DOHH2 (cell line): Measurements from ENCODE around the gene CAND1.

Source experiments
- CTCF ChIP-seq: fragments of 200-600 bp; sonication (generic); IDR thresholded peaks from one replicate; pipeline ENCODE4 v1.5.1; 2014; ENCODE audit warnings: antibody characterized with exemption, mild to moderate bottlenecking, low read depth, low read length; ENCODE audit not compliant: poor library complexity, severe bottlenecking
- EZH2phosphoT487 ChIP-seq: fragments of 200-600 bp; sonication (generic); IDR thresholded peaks from 2 replicates; pipeline ENCODE4 v1.6.1; 2017; ENCODE audit warnings: borderline replicate concordance, mild to moderate bottlenecking, antibody characterized with exemption, low read length, moderate library complexity, mixed read lengths

DNA sequence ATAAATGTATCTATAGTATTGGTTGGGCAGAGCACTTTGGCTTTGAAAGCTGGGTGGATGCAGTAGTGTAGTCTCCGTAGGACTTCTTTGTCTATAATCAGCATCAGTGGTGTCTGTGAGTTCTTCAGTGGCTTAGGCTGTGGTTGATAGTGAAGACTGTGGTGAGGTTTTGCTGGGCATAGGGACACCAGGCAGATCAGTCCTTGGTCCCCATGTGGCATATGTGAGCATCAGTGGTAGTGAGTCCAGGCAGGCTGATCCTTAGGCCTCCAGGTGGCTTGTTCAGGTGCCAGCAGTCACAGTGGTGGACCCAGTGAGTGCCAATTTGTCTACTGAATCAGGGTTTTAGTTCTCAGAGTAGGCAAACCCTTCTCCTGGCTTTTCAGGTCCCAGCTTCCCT, 70.4 kb downstream of the CAND1 start:
- no peak for TF ChIP-seq CTCF
- no peak for TF ChIP-seq EZH2phosphoT487
